Glomerular visceral epithelial cell (primary cell): ENCODE measurements around the gene ANKS3.
A peak's percentile ranks its signal among the peaks of the same experiment; 100 is the strongest.
"Not testable (repeated sequence)": the region's sequence is repeated elsewhere in the genome, so short reads cannot be mapped to it uniquely, and the experiment has no call there.

Source experiments
- DNase-seq: peaks from one replicate; pipeline ENCODE4 v3.0.0-alpha.2; 2016; ENCODE audit errors: extremely low spot score

ANKS3 gene

GRCh38 chr16:4755687-4756086 lies 21.6 kb upstream of the ANKS3 start:
- DNase-seq, result no peak

GRCh38 chr16:4754865-4755264 lies 20.8 kb upstream of the ANKS3 start:
- no peak for DNase-seq

- no peak for DNase-seq
These were observed 19.2 kb upstream of the ANKS3 start for GRCh38 chr16:4753227-4753626.

GRCh38 chr16:4752351-4753100 lies 18.5 kb upstream of the ANKS3 start:
- no peak for DNase-seq

- DNase-seq, result no peak
These were observed 16.8 kb upstream of the ANKS3 start for GRCh38 chr16:4750896-4751295.

- no peak for DNase-seq
These were observed 15.7 kb upstream of the ANKS3 start for GRCh38 chr16:4749700-4750257.

GRCh38 chr16:4748682-4749411 lies 14.8 kb upstream of the ANKS3 start:
- DNase-seq, result no peak

GRCh38 chr16:4747906-4748681 lies 14.0 kb upstream of the ANKS3 start:
- DNase-seq, result no peak

- no peak for DNase-seq
These were observed 13.0 kb upstream of the ANKS3 start for GRCh38 chr16:4746991-4747574.

- DNase-seq, result no peak
These were observed 12.1 kb upstream of the ANKS3 start for GRCh38 chr16:4746215-4746614.

GRCh38 chr16:4745274-4745569 lies 11.2 kb upstream of the ANKS3 start:
- DNase-seq, result no peak

GRCh38 chr16:4744555-4745273 lies 10.6 kb upstream of the ANKS3 start:
- no peak for DNase-seq

- DNase-seq, result no peak
These were observed 9.3 kb upstream of the ANKS3 start for GRCh38 chr16:4743226-4743878.

- not testable (repeated sequence) for DNase-seq
These were observed 4.3 kb upstream of the ANKS3 start for GRCh38 chr16:4738370-4738769.

GRCh38 chr16:4737545-4737944 lies 3.5 kb upstream of the ANKS3 start:
- DNase-seq, result no peak

- DNase-seq, result no peak
These were observed 2.5 kb upstream of the ANKS3 start for GRCh38 chr16:4736546-4736945.

GRCh38 chr16:4734730-4735535 lies 862 bp upstream of the ANKS3 start:
- DNase-seq, result peak; percentile 84

- DNase-seq, result peak; percentile 3
These were observed 366 bp downstream of the ANKS3 start for GRCh38 chr16:4733747-4734062.

GRCh38 chr16:4733211-4733742 lies 794 bp downstream of the ANKS3 start:
- no peak for DNase-seq

GRCh38 chr16:4729876-4730275 lies 4.2 kb downstream of the ANKS3 start:
- DNase-seq, result no peak
